ENCODE results near the gene ARMH3.
A peak's percentile ranks its signal among the peaks of the same experiment; 100 is the strongest.

The ARMH3 gene

GRCh38 chr10:102055647-102056419 is at the start of gene ARMH3:
ARMH3 (minus strand) TSS chr10:102056173; CDS start chr10:102040114, 16,059 bp downstream.
- peak; percentile 89 for DNase-seq (ENCODE audit: low read depth)
- H3K4me3 ChIP-seq (ENCODE audit: low read depth, low read length): peak within 1 kb of the TSS; percentile 77

- H3K4me3 ChIP-seq (ENCODE audit: low read depth, low read length): no peak overlapping the region
- no peak for DNase-seq (ENCODE audit: low read depth)
Measured at GRCh38 chr10:102102421-102102820, 46.4 kb upstream of the ARMH3 start.

GRCh38 chr10:102101152-102101551 is 45.2 kb upstream of the ARMH3 start:
- no peak overlapping the region for H3K4me3 ChIP-seq (ENCODE audit: low read depth, low read length)
- DNase-seq (ENCODE audit: low read depth): no peak

- H3K4me3 ChIP-seq (ENCODE audit: low read depth, low read length): no peak overlapping the region
- DNase-seq (ENCODE audit: low read depth): no peak
Measured at GRCh38 chr10:102096449-102096848, 40.5 kb upstream of the ARMH3 start.

GRCh38 chr10:102090772-102091171 is 34.8 kb upstream of the ARMH3 start:
- DNase-seq (ENCODE audit: low read depth): no peak

GRCh38 chr10:102086196-102086595 is 30.2 kb upstream of the ARMH3 start:
- no peak for DNase-seq (ENCODE audit: low read depth)

More at GRCh38 chr10:102090772-102091171, 34.8 kb upstream of the ARMH3 start:
- no peak overlapping the region for H3K4me3 ChIP-seq (ENCODE audit: low read depth, low read length)

GRCh38 chr10:102085336-102085735 is 29.4 kb upstream of the ARMH3 start:
- DNase-seq (ENCODE audit: low read depth): no peak
- H3K4me3 ChIP-seq (ENCODE audit: low read depth, low read length): no peak overlapping the region

More at GRCh38 chr10:102086196-102086595, 30.2 kb upstream of the ARMH3 start:
- H3K4me3 ChIP-seq (ENCODE audit: low read depth, low read length): no peak overlapping the region

- no peak for DNase-seq (ENCODE audit: low read depth)
- H3K4me3 ChIP-seq (ENCODE audit: low read depth, low read length): no peak overlapping the region
Measured at GRCh38 chr10:102083541-102083940, 27.6 kb upstream of the ARMH3 start.

GRCh38 chr10:102072673-102073527 is 16.9 kb upstream of the ARMH3 start:
- no peak for DNase-seq (ENCODE audit: low read depth)
- H3K4me3 ChIP-seq (ENCODE audit: low read depth, low read length): no peak overlapping the region

- no peak for DNase-seq (ENCODE audit: low read depth)
Measured at GRCh38 chr10:102069071-102069470, 13.1 kb upstream of the ARMH3 start.

GRCh38 chr10:102068216-102068615 is 12.2 kb upstream of the ARMH3 start:
- no peak overlapping the region for H3K4me3 ChIP-seq (ENCODE audit: low read depth, low read length)
- DNase-seq (ENCODE audit: low read depth): no peak

More at GRCh38 chr10:102069071-102069470, 13.1 kb upstream of the ARMH3 start:
- no peak overlapping the region for H3K4me3 ChIP-seq (ENCODE audit: low read depth, low read length)

- H3K4me3 ChIP-seq (ENCODE audit: low read depth, low read length): no peak overlapping the region
- DNase-seq (ENCODE audit: low read depth): no peak
Measured at GRCh38 chr10:102067091-102067916, 11.3 kb upstream of the ARMH3 start.

GRCh38 chr10:102066399-102067088 is 10.6 kb upstream of the ARMH3 start:
- no peak for DNase-seq (ENCODE audit: low read depth)
- H3K4me3 ChIP-seq (ENCODE audit: low read depth, low read length): peak overlapping the region; percentile 80

- DNase-seq (ENCODE audit: low read depth): no peak
- H3K4me3 ChIP-seq (ENCODE audit: low read depth, low read length): peak overlapping the region; percentile 80
Measured at GRCh38 chr10:102065561-102066398, 9.8 kb upstream of the ARMH3 start.

- peak within 1 kb of the TSS; percentile 80 for H3K4me3 ChIP-seq (ENCODE audit: low read depth, low read length)
Measured at GRCh38 chr10:102064868-102065560, 9.0 kb upstream of the ARMH3 start, which contains the start of gene HPS6. HPS6 (plus strand) TSS chr10:102065349; CDS start chr10:102065475, 126 bp downstream.

GRCh38 chr10:102064503-102064867 is 8.5 kb upstream of the ARMH3 start:
- peak overlapping the region; percentile 80 for H3K4me3 ChIP-seq (ENCODE audit: low read depth, low read length)
- DNase-seq (ENCODE audit: low read depth): no peak

More at GRCh38 chr10:102064868-102065560, 9.0 kb upstream of the ARMH3 start, which contains the start of gene HPS6:
- peak; percentile 55 for DNase-seq (ENCODE audit: low read depth)

- no peak for DNase-seq (ENCODE audit: low read depth)
- H3K4me3 ChIP-seq (ENCODE audit: low read depth, low read length): no peak overlapping the region
Measured at GRCh38 chr10:102059987-102060386, 4.0 kb upstream of the ARMH3 start.
